Measurements from ENCODE around the gene TTC6.
"Not testable (repeated sequence)": the region's sequence is repeated elsewhere in the genome, so short reads cannot be mapped to it uniquely, and the experiment has no call there.

Gene TTC6

DNA sequence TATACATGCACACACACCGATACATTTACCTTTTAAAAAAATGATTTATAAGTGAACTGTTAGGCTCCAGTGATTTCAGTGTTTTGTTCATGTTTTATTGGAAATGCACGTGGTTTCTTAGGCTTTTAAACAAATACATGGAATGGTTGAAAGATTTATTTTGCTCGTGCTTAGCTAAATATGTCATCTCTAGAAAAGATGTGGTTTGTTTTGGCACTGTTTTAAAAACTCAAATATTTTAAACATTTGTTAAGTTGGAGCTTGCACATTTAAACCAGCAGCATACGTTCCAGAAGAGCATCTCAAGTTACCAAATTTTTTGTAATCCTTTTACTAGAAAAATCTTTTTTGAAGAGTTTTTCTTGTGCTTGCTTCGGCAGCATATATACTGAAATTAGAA lies 44.9 kb upstream of the TTC6 start:
- H3K27ac ChIP-seq (replicated peaks), result no peak overlapping the region
- H3K27me3 ChIP-seq (ENCODE audit: insufficient read depth, poor library complexity, severe bottlenecking), result no peaks in the 10 kb centered on the region
- TF ChIP-seq, protein P1, sequence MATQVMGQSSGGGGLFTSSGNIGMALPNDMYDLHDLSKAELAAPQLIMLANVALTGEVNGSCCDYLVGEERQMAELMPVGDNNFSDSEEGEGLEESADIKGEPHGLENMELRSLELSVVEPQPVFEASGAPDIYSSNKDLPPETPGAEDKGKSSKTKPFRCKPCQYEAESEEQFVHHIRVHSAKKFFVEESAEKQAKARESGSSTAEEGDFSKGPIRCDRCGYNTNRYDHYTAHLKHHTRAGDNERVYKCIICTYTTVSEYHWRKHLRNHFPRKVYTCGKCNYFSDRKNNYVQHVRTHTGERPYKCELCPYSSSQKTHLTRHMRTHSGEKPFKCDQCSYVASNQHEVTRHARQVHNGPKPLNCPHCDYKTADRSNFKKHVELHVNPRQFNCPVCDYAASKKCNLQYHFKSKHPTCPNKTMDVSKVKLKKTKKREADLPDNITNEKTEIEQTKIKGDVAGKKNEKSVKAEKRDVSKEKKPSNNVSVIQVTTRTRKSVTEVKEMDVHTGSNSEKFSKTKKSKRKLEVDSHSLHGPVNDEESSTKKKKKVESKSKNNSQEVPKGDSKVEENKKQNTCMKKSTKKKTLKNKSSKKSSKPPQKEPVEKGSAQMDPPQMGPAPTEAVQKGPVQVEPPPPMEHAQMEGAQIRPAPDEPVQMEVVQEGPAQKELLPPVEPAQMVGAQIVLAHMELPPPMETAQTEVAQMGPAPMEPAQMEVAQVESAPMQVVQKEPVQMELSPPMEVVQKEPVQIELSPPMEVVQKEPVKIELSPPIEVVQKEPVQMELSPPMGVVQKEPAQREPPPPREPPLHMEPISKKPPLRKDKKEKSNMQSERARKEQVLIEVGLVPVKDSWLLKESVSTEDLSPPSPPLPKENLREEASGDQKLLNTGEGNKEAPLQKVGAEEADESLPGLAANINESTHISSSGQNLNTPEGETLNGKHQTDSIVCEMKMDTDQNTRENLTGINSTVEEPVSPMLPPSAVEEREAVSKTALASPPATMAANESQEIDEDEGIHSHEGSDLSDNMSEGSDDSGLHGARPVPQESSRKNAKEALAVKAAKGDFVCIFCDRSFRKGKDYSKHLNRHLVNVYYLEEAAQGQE (IDR thresholded peaks at IDR 0.05; ENCODE audit: insufficient replicate concordance, low read depth), result no peak
- TF ChIP-seq POLR2AphosphoS5 (IDR thresholded peaks at IDR 0.05; ENCODE audit: low read depth) (no peak), GABPA (IDR thresholded peaks at IDR 0.05; ENCODE audit: low read depth) (no peak), SPI1 (IDR thresholded peaks at IDR 0.05; ENCODE audit: borderline replicate concordance, low read depth) (no peak)
- TF ChIP-seq, protein P2, sequence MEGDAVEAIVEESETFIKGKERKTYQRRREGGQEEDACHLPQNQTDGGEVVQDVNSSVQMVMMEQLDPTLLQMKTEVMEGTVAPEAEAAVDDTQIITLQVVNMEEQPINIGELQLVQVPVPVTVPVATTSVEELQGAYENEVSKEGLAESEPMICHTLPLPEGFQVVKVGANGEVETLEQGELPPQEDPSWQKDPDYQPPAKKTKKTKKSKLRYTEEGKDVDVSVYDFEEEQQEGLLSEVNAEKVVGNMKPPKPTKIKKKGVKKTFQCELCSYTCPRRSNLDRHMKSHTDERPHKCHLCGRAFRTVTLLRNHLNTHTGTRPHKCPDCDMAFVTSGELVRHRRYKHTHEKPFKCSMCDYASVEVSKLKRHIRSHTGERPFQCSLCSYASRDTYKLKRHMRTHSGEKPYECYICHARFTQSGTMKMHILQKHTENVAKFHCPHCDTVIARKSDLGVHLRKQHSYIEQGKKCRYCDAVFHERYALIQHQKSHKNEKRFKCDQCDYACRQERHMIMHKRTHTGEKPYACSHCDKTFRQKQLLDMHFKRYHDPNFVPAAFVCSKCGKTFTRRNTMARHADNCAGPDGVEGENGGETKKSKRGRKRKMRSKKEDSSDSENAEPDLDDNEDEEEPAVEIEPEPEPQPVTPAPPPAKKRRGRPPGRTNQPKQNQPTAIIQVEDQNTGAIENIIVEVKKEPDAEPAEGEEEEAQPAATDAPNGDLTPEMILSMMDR (IDR thresholded peaks at IDR 0.05; ENCODE audit: insufficient read depth, low read length), result no peak
- no peak overlapping the region for H3K4me3 ChIP-seq (replicated peaks; ENCODE audit: insufficient read depth, low read length)
- DNase-seq (ENCODE audit: low read depth in 1 of 2, low spot score in 1 of 2), result no peak

DNA sequence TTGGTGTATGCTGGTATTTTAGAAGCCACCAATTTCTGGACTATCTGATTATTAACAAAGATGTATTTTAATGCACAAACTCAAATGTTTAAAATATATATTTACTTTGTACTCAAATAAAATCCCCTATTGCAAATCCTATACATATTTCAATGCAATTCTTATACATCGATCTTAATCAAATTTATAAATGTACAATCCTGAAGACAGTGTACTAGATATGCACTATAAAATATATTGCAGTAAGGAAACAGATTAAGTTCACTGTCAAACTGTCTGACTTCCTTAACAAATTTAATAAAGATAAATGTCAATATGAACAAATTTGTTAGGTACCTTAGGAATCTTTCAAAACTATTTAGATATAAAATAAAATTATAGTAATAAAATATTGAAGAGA lies 44.3 kb upstream of the TTC6 start:
- Histone ChIP-seq H3K27me3 (ENCODE audit: insufficient read depth, poor library complexity, severe bottlenecking) (no peaks in the 10 kb centered on the region), H3K27ac (replicated peaks) (no peak overlapping the region), H3K4me3 (replicated peaks; ENCODE audit: insufficient read depth, low read length) (no peak overlapping the region)
- DNase-seq (ENCODE audit: low read depth in 1 of 2, low spot score in 1 of 2), result no peak
- TF ChIP-seq SPI1 (IDR thresholded peaks at IDR 0.05; ENCODE audit: borderline replicate concordance, low read depth), result no peak
- TF ChIP-seq, protein P1 (IDR thresholded peaks at IDR 0.05; ENCODE audit: insufficient replicate concordance, low read depth), result no peak

DNA sequence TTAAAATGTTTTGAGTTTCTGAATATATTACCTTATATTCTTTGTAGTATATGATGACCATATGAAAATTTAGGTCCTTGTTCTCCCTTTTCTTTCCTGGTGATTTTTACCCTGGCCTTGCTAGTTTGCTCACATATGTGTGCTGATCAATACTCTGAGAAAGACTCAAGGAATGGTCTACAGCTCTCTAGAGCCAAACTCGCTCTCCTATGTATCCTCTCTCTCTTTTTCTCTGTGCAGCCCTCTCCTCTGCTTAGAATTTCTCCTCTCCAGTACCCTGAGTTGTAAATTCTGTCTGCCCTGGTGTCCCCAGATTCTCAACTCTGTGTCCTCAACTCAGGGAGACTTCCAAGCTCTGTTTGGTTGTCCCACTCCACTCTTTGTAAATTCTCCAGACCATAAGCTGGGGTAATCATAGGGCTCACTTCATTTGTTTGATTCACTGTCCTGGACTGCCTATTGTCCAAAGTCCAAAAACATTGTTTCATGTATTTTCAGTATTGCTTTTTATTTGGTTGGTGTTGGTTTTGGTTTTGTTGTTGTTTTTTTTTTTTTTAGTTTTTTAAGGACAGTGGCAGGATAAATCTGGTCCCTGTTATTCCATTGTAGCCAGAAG lies 41.4 kb upstream of the TTC6 start:
- H3K4me3 ChIP-seq (replicated peaks; ENCODE audit: insufficient read depth, low read length), result no peak overlapping the region
- TF ChIP-seq, protein P2 (IDR thresholded peaks at IDR 0.05; ENCODE audit: insufficient read depth, low read length), result no peak
- TF ChIP-seq, protein P1 (IDR thresholded peaks at IDR 0.05; ENCODE audit: insufficient replicate concordance, low read depth), result no peak
- TF ChIP-seq SPI1 (IDR thresholded peaks at IDR 0.05; ENCODE audit: borderline replicate concordance, low read depth) (no peak), POLR2AphosphoS5 (IDR thresholded peaks at IDR 0.05; ENCODE audit: low read depth) (no peak), GABPA (IDR thresholded peaks at IDR 0.05; ENCODE audit: low read depth) (no peak)

DNA sequence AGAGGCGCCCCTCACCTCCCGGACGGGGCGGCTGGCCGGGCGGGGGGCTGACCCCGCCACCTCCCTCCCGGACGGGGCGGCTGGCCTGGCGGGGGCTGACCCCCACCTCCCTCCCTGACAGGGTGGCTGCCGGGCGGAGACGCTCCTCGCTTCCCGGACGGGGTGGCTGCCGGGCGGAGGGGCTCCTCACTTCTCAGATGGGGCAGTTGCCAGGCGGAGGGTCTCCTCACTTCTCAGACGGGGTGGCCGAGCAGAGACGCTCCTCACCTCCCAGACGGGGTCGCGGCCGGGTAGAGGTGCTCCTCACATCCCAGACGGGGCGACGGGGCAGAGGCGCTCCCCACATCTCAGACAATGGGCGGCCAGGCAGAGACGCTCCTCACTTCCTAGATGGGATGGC lies 39.8 kb upstream of the TTC6 start:
- H3K4me3 ChIP-seq (replicated peaks; ENCODE audit: insufficient read depth, low read length); H3K27me3 ChIP-seq (ENCODE audit: insufficient read depth, poor library complexity, severe bottlenecking); H3K27ac ChIP-seq (replicated peaks); DNase-seq (ENCODE audit: low read depth in 1 of 2, low spot score in 1 of 2): not testable (repeated sequence)

More for the DNA sequence above, 41.4 kb upstream of the TTC6 start:
- H3K27me3 ChIP-seq (ENCODE audit: insufficient read depth, poor library complexity, severe bottlenecking), result no peaks in the 10 kb centered on the region
- no peak for DNase-seq (ENCODE audit: low read depth in 1 of 2, low spot score in 1 of 2)
- H3K27ac ChIP-seq (replicated peaks), result no peak overlapping the region
